GM19395 (cell line): Measurements from ENCODE around the gene DDX17.

Experiments used
- ATAC-seq: cut with Tn5 transposase; IDR thresholded peaks from one replicate; pipeline ENCODE4 v1.9.1; 2021; ENCODE audit warnings: mild to moderate bottlenecking, moderate library complexity; ENCODE audit not compliant: unreplicated experiment

Gene DDX17

DNA sequence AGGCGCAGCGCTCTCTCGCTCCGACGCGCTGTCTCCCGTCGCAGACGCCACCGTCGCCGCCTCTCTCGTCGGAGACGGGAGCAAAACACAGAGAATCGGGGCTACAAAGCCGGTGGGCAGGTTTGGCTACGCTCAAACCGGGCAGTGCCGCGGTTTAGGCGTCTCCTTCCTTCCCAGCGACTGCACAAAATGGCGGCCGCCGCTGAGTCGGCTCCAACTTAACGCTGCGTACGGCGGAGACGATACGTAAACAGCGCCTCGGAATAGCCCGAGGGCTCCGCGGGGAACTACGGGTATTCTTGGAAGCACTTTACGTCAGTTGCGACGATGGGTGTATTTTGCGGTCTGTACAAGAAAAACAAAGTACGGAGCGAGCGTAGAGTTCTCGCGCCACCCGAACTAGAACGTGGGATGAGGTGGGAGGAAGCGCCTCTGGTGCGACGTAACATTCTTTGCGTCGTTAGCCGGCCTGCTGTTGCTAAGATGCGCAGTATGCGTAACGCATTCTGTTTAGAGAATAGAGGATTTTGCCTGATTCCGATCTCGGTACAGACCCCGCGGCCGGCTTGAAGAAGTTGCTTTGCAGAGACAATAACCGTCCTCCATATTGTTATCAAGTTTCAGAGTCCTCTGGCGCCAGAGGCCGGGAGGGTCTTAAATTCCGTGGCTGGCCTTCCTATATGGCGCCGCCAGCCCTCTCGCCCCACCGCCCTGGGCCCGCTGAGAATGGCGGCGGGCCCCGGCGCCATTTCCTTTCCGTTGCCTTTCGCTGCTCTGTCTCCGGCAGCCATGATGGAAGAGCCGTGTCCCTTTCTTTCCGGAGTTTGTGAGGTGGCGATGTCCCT lies at the start of gene DDX17:
Gene DDX17 (minus strand): TSS at position 194 of the 845 bp plus-strand sequence.
- peak; percentile 81 for ATAC-seq

DNA sequence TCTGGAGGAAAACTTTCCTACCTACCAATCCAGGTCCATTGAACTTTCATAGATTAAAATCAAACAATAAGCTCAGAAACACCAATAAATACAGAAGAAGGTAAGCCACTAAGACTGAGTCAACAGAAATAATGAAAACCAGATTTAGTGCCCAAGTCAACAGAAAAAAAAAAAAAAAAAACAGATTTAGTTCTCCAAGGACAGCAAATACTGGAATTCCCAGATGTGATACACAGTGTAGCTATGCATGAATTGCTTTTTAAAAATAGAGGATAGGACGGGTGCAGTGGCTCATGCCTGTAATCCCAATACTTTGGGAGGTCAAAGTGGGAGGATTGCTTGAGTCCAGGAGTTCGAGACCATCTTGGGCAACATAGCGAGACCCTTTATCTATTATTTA lies 48.2 kb upstream of the DDX17 start:
- no peak for ATAC-seq

DNA sequence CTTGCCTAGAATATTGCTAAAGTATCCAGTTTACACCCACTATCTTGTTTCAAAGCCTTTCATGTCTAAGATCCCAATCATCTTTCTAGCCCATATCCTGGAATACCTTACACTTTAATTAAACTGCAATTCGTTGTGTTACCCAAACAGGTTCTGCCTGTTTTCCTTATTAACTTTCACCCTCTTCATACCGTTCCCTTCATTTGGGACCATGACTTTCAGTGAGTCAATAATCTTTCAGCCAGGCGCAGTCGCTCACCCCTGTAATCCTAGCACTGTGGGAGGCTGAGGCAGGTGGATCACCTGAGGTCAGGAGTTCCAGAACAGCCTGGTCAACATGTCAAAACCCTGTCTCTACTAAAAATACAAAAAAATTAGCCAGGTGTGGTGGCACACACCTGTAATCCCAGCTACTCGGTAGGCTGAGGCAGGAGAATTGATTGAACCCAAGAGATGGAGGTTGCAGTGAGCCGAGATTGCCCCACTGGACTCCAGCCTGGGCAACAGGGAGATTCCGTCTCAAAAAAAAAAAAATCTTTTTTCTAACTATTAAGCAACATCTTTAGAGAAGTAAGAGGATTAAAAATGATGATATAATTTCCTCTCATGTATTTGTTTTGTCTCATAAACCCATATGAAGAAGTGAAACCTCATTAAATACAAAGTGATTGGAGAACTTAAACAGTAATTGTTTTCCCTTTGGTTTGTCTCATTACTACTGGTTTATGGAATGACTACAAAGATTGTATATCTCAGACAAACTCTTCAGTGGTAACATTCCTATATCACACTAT lies 43.2 kb upstream of the DDX17 start:
- ATAC-seq = no peak

DNA sequence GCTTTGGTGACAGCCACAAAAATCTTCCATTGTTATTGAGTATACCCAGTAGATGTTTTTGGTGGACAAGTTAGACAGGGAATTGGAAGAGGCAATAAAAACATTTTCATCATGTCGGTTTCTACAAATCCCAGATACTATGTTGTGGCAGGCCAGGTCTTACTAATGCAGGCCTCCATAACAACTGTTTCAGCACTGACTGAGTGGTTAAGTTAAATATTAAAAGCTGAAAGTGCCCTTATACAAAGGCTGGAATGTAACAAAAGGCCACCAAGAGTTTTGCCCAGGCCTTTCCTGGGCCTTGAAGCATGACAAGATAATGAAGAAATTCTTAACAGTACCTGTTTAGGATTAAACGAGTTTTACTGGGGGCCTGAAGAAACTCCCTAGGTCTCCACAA lies 34.6 kb upstream of the DDX17 start:
- ATAC-seq = no peak

DNA sequence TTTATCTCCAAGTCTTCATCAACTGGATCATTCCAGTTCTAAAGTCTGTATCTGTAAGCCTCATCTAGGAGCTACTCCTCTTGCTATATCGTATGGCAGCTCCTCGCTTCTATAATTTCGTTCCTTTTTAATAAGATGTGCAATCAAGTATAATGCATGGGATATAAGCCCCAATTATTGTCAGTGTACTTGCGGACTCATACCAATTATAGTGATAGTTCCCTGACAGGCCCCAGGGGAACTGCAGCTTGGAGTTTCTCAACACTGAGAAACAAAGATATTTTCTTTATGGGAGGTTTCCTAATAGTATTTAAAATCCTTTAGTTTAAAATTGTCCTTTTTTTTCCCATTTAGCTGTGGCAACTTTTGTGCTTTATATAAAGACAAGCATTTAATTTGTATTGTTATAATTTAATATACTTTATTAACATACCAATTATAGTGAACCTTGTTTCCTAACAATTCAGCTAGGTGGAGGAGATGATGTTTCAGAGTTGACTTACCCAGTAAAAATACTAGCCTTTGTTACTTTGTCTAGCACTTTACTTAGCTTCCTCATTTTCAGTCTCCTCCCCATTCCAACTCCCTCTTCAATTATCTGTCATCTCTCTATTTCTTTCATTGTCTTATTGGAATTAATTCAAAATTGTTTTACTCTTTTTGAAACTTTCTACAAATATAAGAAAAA lies 25.3 kb upstream of the DDX17 start:
- no peak for ATAC-seq

DNA sequence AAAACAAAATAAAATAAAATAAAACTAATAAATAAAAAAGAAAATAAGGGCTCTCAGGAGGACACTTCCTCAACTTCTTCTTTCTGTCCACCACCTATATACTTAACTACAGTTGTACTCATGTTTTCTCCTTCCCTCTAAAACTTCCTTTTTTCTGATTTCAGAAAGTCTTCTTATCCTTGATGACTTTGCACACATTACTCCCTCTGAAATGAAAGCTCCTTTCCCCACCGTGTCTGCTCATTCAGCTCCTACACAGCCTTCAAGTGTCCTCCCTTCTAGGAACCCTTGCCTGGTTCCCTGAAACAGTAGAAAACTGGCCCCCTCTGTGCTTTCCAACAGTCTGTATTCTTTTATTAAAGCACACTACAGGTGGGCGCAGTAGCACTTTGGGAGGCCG lies 18.3 kb upstream of the DDX17 start:
- ATAC-seq = no peak

DNA sequence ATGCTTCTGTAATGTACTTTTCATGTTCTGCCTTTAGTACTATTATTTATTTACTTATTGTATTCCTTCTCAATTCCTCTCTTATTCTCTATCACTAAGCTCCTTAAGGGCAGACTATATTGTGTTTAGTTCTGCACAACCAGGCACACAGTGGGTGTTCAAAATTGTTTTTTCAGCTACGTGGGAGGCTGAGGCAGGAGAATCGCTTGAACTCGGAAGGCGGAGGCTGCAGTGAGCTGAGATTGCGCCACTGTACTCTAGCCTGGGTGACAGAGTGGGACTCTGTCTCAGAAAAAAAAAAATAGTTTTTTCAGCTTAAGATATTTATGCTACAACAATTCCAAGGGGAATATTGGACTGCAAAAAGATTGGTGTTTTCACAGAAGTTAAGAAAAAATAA lies 17.4 kb upstream of the DDX17 start:
- no peak for ATAC-seq

DNA sequence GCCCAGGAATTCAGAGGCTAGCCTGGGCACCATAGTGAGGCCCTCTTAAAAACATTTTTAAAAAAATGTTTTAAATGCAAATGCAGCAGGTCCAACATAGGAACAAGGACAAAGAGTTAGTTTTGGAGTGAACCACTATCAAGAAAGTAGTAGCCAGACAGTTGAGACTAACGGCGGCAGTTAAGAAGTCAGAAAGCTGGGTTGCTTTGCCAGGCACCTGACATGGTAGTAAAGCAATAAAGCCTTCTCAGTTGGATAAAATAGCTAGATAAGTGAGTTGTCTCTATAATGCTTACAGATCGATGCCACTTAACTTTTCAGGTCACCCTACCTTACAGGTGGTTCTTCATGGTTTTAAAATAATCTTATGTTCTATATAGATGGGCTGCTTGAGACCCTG lies 16.9 kb upstream of the DDX17 start:
- no peak for ATAC-seq

DNA sequence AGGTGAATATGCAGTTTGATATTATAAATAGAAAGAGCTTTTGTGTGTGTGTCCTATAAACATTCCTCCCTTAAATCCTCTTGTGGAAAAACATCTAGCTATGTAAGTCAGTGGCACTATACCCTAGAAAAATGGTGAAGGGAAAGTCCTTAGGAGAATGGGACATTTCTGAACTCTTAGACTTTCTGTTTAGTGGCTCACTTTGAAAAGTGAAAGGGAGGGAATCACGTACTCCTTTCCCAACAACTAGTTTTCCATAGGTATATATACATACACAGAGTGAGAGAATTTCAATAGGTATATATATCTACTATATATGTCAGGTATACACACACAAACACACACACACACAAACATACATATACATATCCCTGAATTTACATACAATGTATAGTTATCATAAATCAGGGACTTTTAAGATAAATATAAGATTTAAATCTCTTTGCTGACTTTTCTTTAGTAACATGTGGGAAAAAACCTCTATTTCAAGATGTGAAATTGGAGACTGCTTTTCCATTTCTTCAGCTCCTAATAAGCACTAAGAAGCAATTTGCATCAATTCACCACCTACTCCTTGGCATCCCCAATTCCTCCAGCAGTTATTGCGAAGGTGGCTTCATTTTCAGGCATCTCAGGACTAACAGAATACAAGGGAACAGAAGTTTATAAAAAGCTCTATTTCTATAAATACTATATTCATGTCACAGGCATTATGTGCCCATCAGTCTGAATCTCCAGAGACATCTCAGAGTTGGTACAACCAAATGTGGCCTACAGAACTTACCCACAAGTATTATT lies 13.5 kb upstream of the DDX17 start:
- no peak for ATAC-seq

DNA sequence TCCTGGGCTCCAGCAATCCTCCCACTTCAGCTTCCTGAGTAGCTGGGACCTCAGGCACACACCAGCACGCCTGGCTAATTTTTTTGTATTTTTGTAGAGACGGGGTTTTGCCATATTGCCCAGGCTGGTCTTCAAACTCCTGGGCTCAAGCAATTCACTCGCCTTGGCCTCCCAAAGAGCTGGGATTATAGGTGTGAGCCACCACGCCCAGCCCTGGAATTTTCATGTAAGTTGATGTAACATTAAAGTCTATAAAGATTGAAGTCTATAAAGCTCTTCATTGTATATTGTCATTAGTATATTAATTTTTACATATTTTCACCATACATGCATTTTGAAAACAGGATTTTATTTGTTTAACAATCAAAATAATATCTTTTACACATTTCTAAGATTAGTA lies 12.5 kb upstream of the DDX17 start:
- ATAC-seq = no peak

DNA sequence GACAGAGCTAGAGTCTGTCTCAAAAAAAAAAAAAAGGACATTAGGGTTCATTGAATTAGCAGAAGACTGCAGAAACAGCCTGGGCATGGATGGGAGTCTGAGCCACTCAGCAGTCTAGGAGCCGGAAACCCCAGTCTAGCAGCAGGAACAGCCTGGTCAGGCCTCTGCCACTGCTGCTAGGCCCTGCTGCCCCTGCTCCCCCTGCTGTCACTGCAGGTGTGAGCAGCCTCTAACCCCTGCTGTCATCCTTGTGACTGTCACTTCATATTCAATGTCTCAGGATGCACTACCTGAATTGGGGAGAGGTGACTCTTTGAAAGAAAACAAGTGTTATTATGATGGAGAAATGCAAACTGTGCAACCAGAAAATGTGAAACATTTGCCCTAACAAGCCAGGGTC lies 7.0 kb upstream of the DDX17 start:
- no peak for ATAC-seq

DNA sequence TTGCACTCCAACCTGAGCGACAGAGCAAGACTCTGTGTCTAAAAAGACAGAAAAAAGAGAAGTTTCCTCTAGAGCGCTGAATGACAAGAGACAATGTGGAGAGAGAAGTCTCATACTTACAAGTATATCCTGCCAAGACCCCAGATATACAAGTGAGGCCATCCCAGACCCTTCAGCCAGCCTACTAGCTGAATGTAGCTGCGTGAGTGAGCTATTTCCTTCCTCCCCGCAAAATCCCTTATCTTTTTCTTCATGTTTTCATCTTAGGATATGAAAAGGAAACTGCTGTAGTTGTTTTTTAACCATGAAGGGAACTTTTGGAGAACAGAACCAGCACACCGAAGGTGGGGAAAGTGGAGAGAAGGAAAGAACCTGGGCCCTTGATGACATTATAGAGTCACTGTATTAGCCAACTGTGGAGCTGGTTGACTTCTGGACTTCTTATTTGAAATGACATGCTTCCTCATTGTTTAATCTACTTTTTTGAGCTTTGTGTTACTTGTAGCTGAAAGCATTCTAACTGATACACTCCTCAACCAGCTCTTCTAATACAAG lies 4.4 kb upstream of the DDX17 start:
- no peak for ATAC-seq

DNA sequence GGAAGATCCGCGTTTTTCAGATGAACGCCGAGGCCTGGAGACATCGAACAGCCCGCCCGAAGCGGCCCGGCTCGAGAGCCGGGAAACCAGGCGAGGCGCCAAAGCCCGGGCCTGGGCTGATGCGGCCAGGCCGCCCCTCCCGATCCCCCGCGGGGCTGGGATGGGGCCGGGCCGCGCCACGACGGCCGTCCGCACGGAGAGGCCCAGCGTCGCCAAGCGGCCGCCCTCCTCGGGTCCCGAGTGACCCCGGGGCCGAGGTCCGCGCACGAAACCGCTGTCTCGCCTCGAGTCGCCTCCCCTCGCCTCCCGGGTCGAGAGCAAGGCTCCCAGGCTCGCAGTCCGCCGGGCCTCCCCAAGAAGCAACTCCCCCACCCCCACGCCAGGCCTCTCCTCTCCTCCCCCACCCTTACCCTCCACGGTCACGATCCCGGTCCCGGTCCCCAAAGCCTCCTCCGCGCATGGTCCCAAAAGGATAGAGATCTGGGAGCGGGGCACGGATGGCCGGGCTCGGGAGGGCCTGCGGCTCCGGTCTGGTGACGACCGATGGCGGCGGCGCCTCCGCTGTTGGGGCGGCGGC lies 482 bp downstream of the DDX17 start:
- peak; percentile 40 for ATAC-seq

DNA sequence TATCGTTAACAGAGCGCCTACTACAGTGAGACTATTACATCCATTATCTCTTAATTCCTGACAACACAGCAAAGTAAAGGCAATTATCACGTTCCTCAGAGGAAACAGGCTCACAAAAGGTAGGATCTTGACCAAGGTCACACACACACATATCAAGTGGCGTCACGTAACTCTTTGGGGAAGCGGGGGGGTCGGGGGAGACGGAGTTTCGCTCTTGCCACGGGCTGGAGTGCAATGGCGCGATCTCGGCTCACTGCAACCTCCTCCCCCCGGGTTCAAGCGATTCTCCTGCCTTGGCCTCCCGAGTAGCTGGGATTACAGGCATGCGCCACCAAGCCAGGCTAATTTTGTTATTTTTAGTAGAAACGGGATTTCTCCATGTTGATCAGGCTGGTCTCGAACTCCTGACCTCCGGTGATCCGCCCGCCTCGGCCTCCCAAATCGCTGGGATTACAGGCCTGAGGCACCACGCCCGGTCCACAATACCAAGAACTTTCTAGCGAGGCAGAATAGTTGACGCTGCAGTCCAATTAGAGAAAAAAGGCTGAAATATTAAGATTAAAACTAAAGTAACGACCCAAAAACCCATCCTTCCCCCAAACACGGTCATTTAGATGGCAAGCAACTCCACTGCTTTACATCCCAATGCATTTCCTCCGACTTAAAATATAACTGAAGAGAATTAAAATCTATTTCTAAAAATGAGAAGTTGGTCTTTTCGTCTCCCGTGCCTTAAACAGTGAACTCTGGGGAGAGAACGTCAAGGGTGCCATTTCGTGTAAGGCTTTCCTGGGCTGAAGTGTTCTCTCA lies 1.2 kb downstream of the DDX17 start:
- no peak for ATAC-seq

DNA sequence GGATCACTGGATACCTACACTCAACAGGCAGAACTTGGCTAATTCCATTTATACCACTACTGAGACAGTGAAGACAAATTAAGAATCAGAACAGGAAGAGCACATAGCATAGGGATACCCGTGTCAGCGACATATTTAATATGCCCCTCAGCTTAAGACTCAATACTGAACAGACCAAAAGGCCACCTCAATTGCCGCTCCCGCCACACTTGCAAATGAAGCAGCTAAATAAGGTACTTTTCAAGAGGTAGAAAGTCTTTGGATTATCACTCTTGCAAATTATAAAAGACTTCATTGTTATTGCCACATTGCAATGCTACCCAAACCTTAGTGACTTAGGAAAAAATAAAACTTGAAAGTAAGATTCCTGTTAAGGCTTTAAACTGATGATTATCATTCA lies 3.1 kb downstream of the DDX17 start:
- ATAC-seq = no peak

DNA sequence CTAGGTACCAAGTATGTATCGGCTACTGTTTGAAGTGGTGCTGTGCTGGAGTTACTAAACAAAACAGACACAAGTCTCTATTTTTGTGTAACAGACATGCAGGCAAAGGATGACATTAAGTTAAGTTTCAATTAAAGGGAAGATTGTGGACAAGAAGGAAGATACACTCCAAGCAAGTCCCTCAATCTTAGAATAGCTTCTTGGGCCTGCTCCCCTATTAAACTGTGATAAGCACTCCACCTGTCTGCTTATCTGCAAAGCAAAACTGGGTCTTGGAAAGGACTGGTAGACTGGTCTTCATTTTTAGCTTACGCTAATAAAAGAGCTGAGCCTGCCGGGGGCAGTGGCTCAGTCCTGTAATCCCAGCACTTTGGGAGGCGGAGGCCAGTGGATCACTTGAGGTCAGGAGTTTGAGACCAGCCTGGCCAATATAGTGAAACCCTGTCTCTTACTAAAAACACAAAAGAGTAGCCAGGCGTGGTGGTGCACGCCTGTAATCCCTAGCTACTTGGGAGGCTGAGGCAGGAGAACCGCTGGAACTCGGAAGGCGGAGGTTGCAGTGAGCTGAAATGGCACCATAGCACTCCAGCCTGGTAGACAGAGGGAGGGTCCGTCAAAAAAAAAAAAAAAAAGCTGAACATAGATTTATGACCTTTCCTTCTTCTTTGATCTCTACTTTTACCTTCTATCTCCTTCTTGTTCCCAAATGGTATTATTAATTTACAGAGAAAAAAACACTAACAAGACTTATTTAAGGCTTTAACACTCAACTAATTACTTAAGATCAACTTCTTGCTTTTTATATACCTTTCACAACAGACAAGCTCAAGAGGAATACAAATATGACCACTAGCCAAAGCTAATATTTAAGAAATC lies 4.1 kb downstream of the DDX17 start:
- no peak for ATAC-seq

DNA sequence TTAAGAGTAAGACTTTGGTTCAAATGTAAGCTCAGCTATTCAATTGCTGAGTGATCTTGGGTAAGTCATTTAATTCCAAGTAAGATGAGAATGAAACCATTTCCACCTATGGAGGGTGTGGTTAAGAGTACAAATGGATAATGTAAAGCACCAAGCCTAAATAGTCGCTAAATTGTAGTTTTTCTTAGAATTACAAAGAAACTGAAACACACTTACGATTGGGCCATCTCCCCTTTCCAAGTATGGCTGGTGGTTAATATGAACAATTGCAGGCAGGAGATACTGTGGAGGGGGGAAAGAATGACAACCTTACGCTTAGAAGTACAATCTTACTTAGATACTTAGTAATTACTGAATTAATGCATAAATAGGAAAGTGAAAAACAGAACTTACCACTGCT lies 8.2 kb downstream of the DDX17 start:
- ATAC-seq = no peak

DNA sequence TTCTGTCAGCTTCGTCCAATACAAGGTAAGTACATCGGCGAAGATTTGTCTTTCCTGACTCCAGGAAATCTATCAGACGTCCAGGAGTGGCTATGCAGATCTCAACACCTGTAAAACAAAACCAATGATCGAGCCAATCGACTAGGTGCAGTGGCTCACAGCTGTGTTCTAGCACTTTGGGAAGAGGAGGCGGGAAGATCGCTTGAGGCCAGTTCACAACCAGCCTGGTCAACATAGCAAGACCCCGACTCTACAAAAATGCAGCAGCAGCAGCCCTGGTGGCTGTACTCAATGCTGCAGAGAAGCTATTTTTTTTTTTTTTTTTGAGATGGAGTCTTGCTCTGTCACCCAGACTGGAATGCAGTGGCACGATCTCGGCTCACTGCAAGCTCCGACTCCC lies 11.2 kb downstream of the DDX17 start:
- no peak for ATAC-seq
